AG10803 (cell line): ENCODE data around the gene BRSK1.

Experiments used
- DNase-seq: peaks from one replicate; pipeline ENCODE4 v3.0.0; 2010; ENCODE audit warnings: low read depth
- H3K4me3 ChIP-seq: 2 replicates; pipeline ENCODE4 v1.5.1; 2011; ENCODE audit warnings: mild to moderate bottlenecking, low read length, control low read depth
- CTCF ChIP-seq: conservative IDR thresholded peaks from 2 replicates; pipeline ENCODE4 v1.5.1; 2011; ENCODE audit warnings: mild to moderate bottlenecking, low read length, control low read depth, inconsistent platforms

The BRSK1 gene

GRCh38 chr19:55358493-55358892, 74.7 kb downstream of the BRSK1 start:
- DNase-seq, result no peak
- H3K4me3 ChIP-seq, result no peak overlapping the region
- TF ChIP-seq CTCF, result no peak

DNA sequence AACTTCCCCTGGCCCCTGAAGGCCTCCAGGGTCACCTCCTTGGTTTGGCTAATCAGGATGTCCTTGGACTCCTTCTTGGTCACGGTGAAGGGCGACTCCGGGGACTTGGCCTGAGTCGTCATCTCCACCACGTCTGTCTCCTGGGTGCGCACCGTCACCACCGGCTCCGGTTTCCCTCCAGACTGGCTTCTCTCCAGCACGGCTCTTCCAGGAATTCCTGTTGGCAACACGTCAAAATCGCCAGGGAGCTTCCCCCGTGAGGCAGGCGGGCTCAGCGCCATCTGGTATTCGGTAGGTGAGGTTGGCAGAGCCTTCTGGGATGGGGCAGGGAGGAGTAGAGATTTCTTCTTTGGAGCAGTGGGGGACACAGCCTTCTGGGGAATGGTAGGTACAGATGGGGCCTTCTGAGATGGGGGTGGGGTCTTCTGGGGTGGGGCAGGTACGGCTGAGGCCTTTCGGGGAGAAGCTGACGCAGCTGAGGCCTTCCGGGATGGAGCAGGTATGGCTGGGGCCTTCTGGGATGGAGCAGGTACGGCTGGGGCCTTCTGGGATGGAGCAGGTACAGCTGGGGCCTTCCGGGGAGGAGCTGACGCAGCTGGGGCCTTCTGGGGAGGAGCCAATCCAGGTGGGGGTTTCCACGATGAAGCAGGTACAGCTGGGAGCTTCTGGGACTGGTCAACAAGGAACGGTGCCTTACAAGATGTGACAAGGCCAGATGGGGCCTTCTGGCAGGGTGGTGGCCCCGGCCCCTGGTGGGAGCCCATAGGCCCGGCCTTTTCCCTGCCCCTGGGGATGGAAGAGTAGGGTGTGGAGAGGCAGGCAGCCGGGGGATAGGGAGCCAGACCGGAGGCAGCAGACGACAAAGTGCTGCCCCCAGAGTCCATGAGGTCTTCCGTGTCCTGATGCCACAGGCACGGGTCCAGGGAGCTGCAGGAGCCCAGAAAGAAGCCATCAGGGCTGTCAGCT, 75.4 kb downstream of the BRSK1 start:
- no peak for DNase-seq
- TF ChIP-seq CTCF, result no peak
- H3K4me3 ChIP-seq, result no peak overlapping the region

- no peak for TF ChIP-seq CTCF
- no peak for DNase-seq
- no peak overlapping the region for H3K4me3 ChIP-seq
These were observed 77.1 kb downstream of the BRSK1 start for GRCh38 chr19:55360902-55361301.
